HCT116 (cell line): ENCODE data around the gene PPM1H. TPM values are rescaled to one million over a fixed set of nuclear protein-coding genes. Genes with fewer than 3 reads are reported as not detected.
"Not testable (repeated sequence)": the region's sequence is repeated elsewhere in the genome, so short reads cannot be mapped to it uniquely, and the experiment has no call there.

Experiments used
- ATAC-seq: fragments of 200-7000 bp; cut with Tn5 transposase; 2 replicates; pipeline ENCODE4 v1.9.1; 2020; ENCODE audit warnings: mild to moderate bottlenecking, moderate library complexity
- BruUV-seq: library from RNA; stranded (reverse); fragments of 400-500 nt; replicated peaks from 2 replicates; lab custom pipeline; 2021; lab: Mats Ljungman, UMichigan
- CTCF ChIA-PET: fragments of 300-600 bp; sonication (Branson Sonifier 250); formaldehyde crosslinking; loops from one replicate; lab custom pipeline; 2021; ENCODE audit warnings: antibody characterized with exemption; lab: Charles Lee
- POLR2A ChIA-PET: fragments of 300-600, 350-600 bp; sonication (Branson Sonifier 250); formaldehyde crosslinking; loops from one replicate; lab custom pipeline; 2021; ENCODE audit warnings: antibody characterized with exemption; lab: Charles Lee
- RAD21 ChIA-PET, 2 experiments: fragments of 300-600 bp; sonication (Branson Sonifier 250); formaldehyde crosslinking; loops; one replicate each; lab custom pipeline; 2023; ENCODE audit warnings: low total read pairs in 2 of 2; ENCODE audit not compliant: uncharacterized antibody in 2 of 2, unreplicated experiment in 2 of 2, low non-redundant PET in 1 of 2; lab: Charles Lee
- DNase-seq: peaks from one replicate; pipeline ENCODE4 v3.0.0-alpha.2; 2010; ENCODE audit warnings: low read depth, low spot score
- H2AFZ ChIP-seq: fragments of 200-600 bp; shearing (Covaris generic), sonication (generic); 2 replicates; pipeline ENCODE4 v1.6.1; 2017; ENCODE audit warnings: low read depth, mixed run types, mixed read lengths, antibody characterized with exemption, low read length; ENCODE audit not compliant: poor library complexity, severe bottlenecking
- H3K27ac ChIP-seq: 2 replicates; pipeline ENCODE4 v1.5.1; 2012; ENCODE audit warnings: low read depth, low read length
- H3K27me3 ChIP-seq: fragments of 200-600 bp; sonication (generic); 2 replicates; pipeline ENCODE4 v1.6.1; 2016; ENCODE audit warnings: mixed run types, low read length, mixed read lengths; ENCODE audit not compliant: insufficient read depth
- H3K36me3 ChIP-seq, 2 experiments: fragments of 200-500 bp in 1 of 2; fragments of 200-600 bp in 1 of 2; sonication (Bioruptor generic) in 1 of 2; sonication (generic) in 1 of 2; 2 replicates each; pipeline versions ENCODE4 v1.5.1 to v1.6.1; 2014 to 2016; ENCODE audit warnings: low read length in 2 of 2, inconsistent platforms in 1 of 2, mixed read lengths in 1 of 2, mixed run types in 1 of 2; ENCODE audit not compliant: insufficient read depth in 2 of 2, control insufficient read depth in 1 of 2
- H3K4me1 ChIP-seq, 2 experiments: fragments of 200-600 bp in 1 of 2; sonication (generic) in 1 of 2; 2 replicates each; pipeline versions ENCODE4 v1.5.1 to v1.6.1; 2012 to 2017; ENCODE audit warnings: low read length in 2 of 2, inconsistent platforms in 1 of 2, mild to moderate bottlenecking in 1 of 2, mixed read lengths in 1 of 2, mixed run types in 1 of 2, moderate library complexity in 1 of 2; ENCODE audit not compliant: insufficient read depth in 2 of 2, control insufficient read depth in 1 of 2
- H3K4me2 ChIP-seq: fragments of 200-600 bp; sonication (generic); 2 replicates; pipeline ENCODE4 v1.6.1; 2017; ENCODE audit warnings: mixed run types, low read length, mixed read lengths
- H3K4me3 ChIP-seq, 2 experiments: fragments of 200-600 bp in 1 of 2; sonication (generic) in 1 of 2; replicated peaks in 1 of 2; 2 replicates each; pipeline ENCODE4 v1.5.1; 2011 to 2016; ENCODE audit warnings: low read length in 2 of 2, control low read depth in 1 of 2, low read depth in 1 of 2, mild to moderate bottlenecking in 1 of 2, mixed read lengths in 1 of 2, mixed run types in 1 of 2
- H3K79me2 ChIP-seq: fragments of 200-600 bp; sonication (generic); 2 replicates; pipeline ENCODE4 v1.6.1; 2017; ENCODE audit warnings: mild to moderate bottlenecking, mixed run types, low read length, moderate library complexity, mixed read lengths; ENCODE audit not compliant: insufficient read depth
- H3K9ac ChIP-seq: fragments of 200-600 bp; sonication (generic); 2 replicates; pipeline ENCODE4 v1.6.1; 2016; ENCODE audit warnings: low read length, mixed read lengths
- H3K9me2 ChIP-seq: fragments of 200-600 bp; sonication (generic), shearing (Covaris generic); 2 replicates; pipeline ENCODE4 v1.6.1; 2017; ENCODE audit warnings: mixed run types, mild to moderate bottlenecking, moderate library complexity; ENCODE audit not compliant: insufficient read depth
- H3K9me3 ChIP-seq, 2 experiments: fragments of 200-500 bp in 1 of 2; fragments of 200-600 bp in 1 of 2; sonication (Bioruptor generic) in 1 of 2; sonication (generic) in 1 of 2; 2 replicates each; pipeline ENCODE4 v1.6.1; 2014 to 2017; ENCODE audit warnings: low read length in 2 of 2, mixed read lengths in 2 of 2, inconsistent platforms in 1 of 2, low read depth in 1 of 2, mild to moderate bottlenecking in 1 of 2, mixed run types in 1 of 2, moderate library complexity in 1 of 2; ENCODE audit not compliant: control insufficient read depth in 1 of 2, insufficient read depth in 1 of 2
- H4K20me1 ChIP-seq: fragments of 200-600 bp; sonication (generic), shearing (Covaris generic); 2 replicates; pipeline ENCODE4 v1.6.1; 2017; ENCODE audit warnings: mixed run types, mild to moderate bottlenecking, moderate library complexity; ENCODE audit not compliant: insufficient read depth
- EZH2 ChIP-seq: fragments of 200-600 bp; sonication (generic); IDR thresholded peaks from 2 replicates; pipeline ENCODE4 v1.6.1; 2017; ENCODE audit warnings: antibody characterized with exemption, mixed run types
- EZH2phosphoT487 ChIP-seq: fragments of 200-600 bp; IDR thresholded peaks from 2 replicates; pipeline ENCODE4 v1.6.1; 2018; ENCODE audit warnings: antibody characterized with exemption, borderline replicate concordance
- FOSL1 ChIP-seq: IDR thresholded peaks from 2 replicates; pipeline ENCODE4 v1.6.1; 2012; ENCODE audit warnings: low read depth
- JUND ChIP-seq: IDR thresholded peaks from 2 replicates; pipeline ENCODE4 v1.6.1; 2012
- RAD21 ChIP-seq: IDR thresholded peaks from 2 replicates; pipeline ENCODE4 v1.6.1; 2012; ENCODE audit warnings: low read depth, mild to moderate bottlenecking
- TCF7L2 ChIP-seq: IDR thresholded peaks from 2 replicates; pipeline ENCODE4 v1.7.0; 2011; ENCODE audit warnings: borderline replicate concordance, inconsistent platforms; ENCODE audit not compliant: insufficient read depth, insufficient read length; ENCODE audit errors: extremely low read depth
- YY1 ChIP-seq: IDR thresholded peaks from 2 replicates; pipeline ENCODE4 v1.6.1; 2011; ENCODE audit warnings: low read length, low read depth, moderate library complexity, mild to moderate bottlenecking; ENCODE audit not compliant: insufficient replicate concordance; ENCODE audit errors: extremely low read depth
- ZNF274 ChIP-seq: fragments of 200-500 bp; sonication (Bioruptor generic); IDR thresholded peaks from 2 replicates; pipeline ENCODE4 v1.6.1; 2014; ENCODE audit warnings: mild to moderate bottlenecking, low read depth, low read length, inconsistent platforms
- intact Hi-C: fragments of 100-400 bp; cut with micrococcal nuclease; formaldehyde crosslinking; loops from 2 replicates; pipeline ENCODE4 v1.10.0; 2022
- total RNA-seq: library from RNA; stranded (reverse); gene quantifications from one replicate; pipeline ENCODE4 v1.2.1, GENCODE V29; 2021; ENCODE audit not compliant: unreplicated experiment
- TF ChIP-seq, protein P1 (sequence below): IDR thresholded peaks from 2 replicates; pipeline ENCODE4 v1.6.1; 2011; ENCODE audit warnings: mild to moderate bottlenecking, low read length, moderate library complexity; ENCODE audit not compliant: insufficient replicate concordance; ENCODE audit errors: extremely low read depth
- TF ChIP-seq, protein P2 (sequence below), 3 experiments: fragments of 200-600 bp in 1 of 3; sonication (generic) in 1 of 3; IDR thresholded peaks in 2 of 3; conservative IDR thresholded peaks in 1 of 3; 2 replicates each; pipeline ENCODE4 v1.5.1; 2012 to 2017; ENCODE audit warnings: low read depth in 2 of 3, low read length in 2 of 3, antibody characterized with exemption in 1 of 3, borderline replicate concordance in 1 of 3, control low read depth in 1 of 3, mild to moderate bottlenecking in 1 of 3, mixed read lengths in 1 of 3, mixed run types in 1 of 3, moderate library complexity in 1 of 3; ENCODE audit not compliant: insufficient read depth in 1 of 3
- TF ChIP-seq, protein P3 (sequence below): IDR thresholded peaks from 2 replicates; pipeline ENCODE4 v1.6.1; 2012; ENCODE audit warnings: low read depth

Gene PPM1H
- total RNA-seq, 1 experiment from 2014 or later = 8.0 TPM

DNA sequence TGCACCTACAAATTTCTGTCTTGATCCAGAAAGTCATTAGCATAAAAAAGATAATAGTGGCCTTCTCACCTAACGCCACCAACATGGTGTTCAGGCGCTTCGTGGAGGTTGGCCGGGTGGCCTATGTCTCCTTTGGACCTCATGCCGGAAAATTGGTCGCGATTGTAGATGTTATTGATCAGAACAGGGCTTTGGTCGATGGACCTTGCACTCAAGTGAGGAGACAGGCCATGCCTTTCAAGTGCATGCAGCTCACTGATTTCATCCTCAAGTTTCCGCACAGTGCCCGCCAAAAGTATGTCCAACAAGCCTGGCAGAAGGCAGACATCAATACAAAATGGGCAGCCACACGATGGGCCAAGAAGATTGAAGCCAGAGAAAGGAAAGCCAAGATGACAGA is 30.3 kb upstream of the PPM1H start:
- H3K4me3 ChIP-seq, H3K4me2 ChIP-seq, H3K27me3 ChIP-seq, H2AFZ ChIP-seq, H3K9ac ChIP-seq, H3K79me2 ChIP-seq, DNase-seq, H3K36me3 ChIP-seq, H3K27ac ChIP-seq, H3K9me2 ChIP-seq, CTCF ChIA-PET, BruUV-seq, H4K20me1 ChIP-seq, RAD21 ChIA-PET, H3K9me3 ChIP-seq, intact Hi-C loops, ATAC-seq, POLR2A ChIA-PET: not testable (repeated sequence)
- H3K4me1 ChIP-seq = peaks cover 0 to 15% of the 10 kb centered on the region in 2 experiments; a peak in 2 of 4 replicates

DNA sequence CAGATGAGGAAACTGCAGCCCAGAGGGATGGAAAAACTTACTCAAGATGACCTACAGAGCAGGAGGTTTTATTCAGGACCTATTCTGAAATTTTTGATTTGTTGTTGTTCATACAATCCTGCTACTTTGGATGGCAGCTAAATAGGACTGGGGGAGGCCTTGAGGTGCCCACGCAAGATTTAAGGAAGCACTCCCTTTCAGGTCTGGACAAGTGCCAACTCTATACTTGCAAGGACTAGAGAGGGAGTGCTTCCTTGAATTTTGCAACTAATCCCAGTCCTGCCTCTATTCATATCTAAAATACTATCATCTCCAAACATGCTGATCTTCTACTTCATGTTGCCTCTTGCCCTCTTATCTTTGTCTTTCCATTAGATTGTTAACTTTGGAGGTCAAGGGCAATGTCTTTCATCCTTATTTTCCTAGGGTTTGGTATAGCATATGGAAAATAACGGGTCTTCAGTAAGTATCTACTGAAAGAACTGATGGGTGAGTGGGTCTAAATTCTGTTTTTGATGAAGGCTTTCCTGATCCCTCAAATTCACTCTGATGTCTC is 28.6 kb upstream of the PPM1H start:
- H3K9ac ChIP-seq = no peak overlapping the region
- H3K27ac ChIP-seq = no peak overlapping the region
- no TSS peak for BruUV-seq
- peaks cover 0 to 15% of the 10 kb centered on the region in 2 experiments; a peak in 2 of 4 replicates for H3K4me1 ChIP-seq
- no peaks in the 10 kb centered on the region for H3K36me3 ChIP-seq
- H2AFZ ChIP-seq = no peak overlapping the region
- DNase-seq (no peak), ATAC-seq (no peak)
- H3K27me3 ChIP-seq = no peaks in the 10 kb centered on the region
- CTCF ChIA-PET = no interaction called here
- H4K20me1 ChIP-seq = no peaks in the 10 kb centered on the region
- no peaks in the 10 kb centered on the region for H3K9me2 ChIP-seq
- no peaks in the 10 kb centered on the region for H3K9me3 ChIP-seq
- intact Hi-C loops = no loop called here
- no peak overlapping the region for H3K4me2 ChIP-seq
- RAD21 ChIA-PET = no interaction called here
- no peak overlapping the region for H3K4me3 ChIP-seq
- POLR2A ChIA-PET = no interaction called here
- no peaks in the 10 kb centered on the region for H3K79me2 ChIP-seq
- TF ChIP-seq JUND = no peak
- no peak for TF ChIP-seq FOSL1
- TF ChIP-seq, protein P1, sequence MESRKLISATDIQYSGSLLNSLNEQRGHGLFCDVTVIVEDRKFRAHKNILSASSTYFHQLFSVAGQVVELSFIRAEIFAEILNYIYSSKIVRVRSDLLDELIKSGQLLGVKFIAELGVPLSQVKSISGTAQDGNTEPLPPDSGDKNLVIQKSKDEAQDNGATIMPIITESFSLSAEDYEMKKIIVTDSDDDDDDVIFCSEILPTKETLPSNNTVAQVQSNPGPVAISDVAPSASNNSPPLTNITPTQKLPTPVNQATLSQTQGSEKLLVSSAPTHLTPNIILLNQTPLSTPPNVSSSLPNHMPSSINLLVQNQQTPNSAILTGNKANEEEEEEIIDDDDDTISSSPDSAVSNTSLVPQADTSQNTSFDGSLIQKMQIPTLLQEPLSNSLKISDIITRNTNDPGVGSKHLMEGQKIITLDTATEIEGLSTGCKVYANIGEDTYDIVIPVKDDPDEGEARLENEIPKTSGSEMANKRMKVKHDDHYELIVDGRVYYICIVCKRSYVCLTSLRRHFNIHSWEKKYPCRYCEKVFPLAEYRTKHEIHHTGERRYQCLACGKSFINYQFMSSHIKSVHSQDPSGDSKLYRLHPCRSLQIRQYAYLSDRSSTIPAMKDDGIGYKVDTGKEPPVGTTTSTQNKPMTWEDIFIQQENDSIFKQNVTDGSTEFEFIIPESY = no peak
- TF ChIP-seq, protein P2, sequence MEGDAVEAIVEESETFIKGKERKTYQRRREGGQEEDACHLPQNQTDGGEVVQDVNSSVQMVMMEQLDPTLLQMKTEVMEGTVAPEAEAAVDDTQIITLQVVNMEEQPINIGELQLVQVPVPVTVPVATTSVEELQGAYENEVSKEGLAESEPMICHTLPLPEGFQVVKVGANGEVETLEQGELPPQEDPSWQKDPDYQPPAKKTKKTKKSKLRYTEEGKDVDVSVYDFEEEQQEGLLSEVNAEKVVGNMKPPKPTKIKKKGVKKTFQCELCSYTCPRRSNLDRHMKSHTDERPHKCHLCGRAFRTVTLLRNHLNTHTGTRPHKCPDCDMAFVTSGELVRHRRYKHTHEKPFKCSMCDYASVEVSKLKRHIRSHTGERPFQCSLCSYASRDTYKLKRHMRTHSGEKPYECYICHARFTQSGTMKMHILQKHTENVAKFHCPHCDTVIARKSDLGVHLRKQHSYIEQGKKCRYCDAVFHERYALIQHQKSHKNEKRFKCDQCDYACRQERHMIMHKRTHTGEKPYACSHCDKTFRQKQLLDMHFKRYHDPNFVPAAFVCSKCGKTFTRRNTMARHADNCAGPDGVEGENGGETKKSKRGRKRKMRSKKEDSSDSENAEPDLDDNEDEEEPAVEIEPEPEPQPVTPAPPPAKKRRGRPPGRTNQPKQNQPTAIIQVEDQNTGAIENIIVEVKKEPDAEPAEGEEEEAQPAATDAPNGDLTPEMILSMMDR (IDR thresholded peaks at IDR 0.05 in 2 of 3, conservative IDR thresholded peaks at IDR 0.05 in 1 of 3; ENCODE audit: borderline replicate concordance in 1 of 3, insufficient read depth in 1 of 3, low read depth in 2 of 3, low read length in 2 of 3) = no peak
- TF ChIP-seq EZH2 = no peak
- no peak for TF ChIP-seq TCF7L2
- TF ChIP-seq ZNF274 = no peak
- TF ChIP-seq, protein P3, sequence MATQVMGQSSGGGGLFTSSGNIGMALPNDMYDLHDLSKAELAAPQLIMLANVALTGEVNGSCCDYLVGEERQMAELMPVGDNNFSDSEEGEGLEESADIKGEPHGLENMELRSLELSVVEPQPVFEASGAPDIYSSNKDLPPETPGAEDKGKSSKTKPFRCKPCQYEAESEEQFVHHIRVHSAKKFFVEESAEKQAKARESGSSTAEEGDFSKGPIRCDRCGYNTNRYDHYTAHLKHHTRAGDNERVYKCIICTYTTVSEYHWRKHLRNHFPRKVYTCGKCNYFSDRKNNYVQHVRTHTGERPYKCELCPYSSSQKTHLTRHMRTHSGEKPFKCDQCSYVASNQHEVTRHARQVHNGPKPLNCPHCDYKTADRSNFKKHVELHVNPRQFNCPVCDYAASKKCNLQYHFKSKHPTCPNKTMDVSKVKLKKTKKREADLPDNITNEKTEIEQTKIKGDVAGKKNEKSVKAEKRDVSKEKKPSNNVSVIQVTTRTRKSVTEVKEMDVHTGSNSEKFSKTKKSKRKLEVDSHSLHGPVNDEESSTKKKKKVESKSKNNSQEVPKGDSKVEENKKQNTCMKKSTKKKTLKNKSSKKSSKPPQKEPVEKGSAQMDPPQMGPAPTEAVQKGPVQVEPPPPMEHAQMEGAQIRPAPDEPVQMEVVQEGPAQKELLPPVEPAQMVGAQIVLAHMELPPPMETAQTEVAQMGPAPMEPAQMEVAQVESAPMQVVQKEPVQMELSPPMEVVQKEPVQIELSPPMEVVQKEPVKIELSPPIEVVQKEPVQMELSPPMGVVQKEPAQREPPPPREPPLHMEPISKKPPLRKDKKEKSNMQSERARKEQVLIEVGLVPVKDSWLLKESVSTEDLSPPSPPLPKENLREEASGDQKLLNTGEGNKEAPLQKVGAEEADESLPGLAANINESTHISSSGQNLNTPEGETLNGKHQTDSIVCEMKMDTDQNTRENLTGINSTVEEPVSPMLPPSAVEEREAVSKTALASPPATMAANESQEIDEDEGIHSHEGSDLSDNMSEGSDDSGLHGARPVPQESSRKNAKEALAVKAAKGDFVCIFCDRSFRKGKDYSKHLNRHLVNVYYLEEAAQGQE = no peak
- no peak for TF ChIP-seq YY1
- TF ChIP-seq RAD21 = no peak
- TF ChIP-seq EZH2phosphoT487 = no peak
